Prostate gland (tissue), 2 donors: ENCODE data around the gene OR4D2.

Experiments used
- POLR2AphosphoS5 ChIP-seq: sonication (generic); formaldehyde crosslinking; IDR thresholded peaks from one replicate; pipeline ENCODE4 v1.6.1; 2017; ENCODE audit warnings: antibody characterized with exemption
- TF ChIP-seq, protein P1 (sequence below), 4 experiments: fragments of 200-600 bp in 2 of 4; fragments of 450-650 bp in 2 of 4; sonication (generic) in 2 of 4; IDR thresholded peaks; 1 replicate in 3 of 4; 2 replicates in 1 of 4; pipeline ENCODE4 v1.5.1; 2016 to 2019; ENCODE audit warnings: antibody characterized with exemption in 4 of 4, mild to moderate bottlenecking in 2 of 4, moderate library complexity in 2 of 4

DNA sequence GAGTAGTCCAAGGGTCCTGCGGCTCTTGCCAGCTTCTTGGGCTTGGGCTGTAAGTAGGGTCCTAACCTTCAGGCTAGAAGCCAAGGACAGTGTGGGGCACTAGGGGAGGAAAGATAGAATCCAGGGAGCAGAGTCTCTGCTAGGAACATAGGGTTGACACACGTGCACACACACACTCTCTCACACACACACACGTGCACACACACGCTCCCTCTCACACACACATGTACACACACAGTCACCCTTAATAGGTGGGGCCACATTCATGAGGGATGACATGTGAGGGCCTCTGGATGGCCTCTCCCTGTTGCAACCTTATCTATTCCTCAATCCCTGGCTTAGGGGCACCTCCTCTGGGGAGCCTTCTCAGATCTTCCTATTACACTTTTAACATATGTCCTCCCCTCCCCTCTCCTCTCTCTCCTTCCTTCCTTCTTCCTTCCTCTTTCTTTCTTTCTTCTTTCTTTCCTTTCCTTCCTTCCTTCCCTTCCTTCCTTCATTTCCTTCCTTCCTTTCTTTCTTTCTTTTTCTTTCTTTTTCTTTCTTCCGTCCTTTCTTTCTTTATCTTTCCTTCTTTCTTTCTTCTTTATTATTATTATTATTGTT is 28.8 kb downstream of the OR4D2 start:
- TF ChIP-seq, protein P1, sequence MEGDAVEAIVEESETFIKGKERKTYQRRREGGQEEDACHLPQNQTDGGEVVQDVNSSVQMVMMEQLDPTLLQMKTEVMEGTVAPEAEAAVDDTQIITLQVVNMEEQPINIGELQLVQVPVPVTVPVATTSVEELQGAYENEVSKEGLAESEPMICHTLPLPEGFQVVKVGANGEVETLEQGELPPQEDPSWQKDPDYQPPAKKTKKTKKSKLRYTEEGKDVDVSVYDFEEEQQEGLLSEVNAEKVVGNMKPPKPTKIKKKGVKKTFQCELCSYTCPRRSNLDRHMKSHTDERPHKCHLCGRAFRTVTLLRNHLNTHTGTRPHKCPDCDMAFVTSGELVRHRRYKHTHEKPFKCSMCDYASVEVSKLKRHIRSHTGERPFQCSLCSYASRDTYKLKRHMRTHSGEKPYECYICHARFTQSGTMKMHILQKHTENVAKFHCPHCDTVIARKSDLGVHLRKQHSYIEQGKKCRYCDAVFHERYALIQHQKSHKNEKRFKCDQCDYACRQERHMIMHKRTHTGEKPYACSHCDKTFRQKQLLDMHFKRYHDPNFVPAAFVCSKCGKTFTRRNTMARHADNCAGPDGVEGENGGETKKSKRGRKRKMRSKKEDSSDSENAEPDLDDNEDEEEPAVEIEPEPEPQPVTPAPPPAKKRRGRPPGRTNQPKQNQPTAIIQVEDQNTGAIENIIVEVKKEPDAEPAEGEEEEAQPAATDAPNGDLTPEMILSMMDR (IDR thresholded peaks at IDR 0.05) = no peak
- no peak for TF ChIP-seq POLR2AphosphoS5
